LoVo (cell line): ENCODE results near the gene UGT2A2.

Experiments
- DNase-seq: peaks from one replicate; pipeline ENCODE4 v3.0.0-alpha.2; 2016; ENCODE audit warnings: low spot score

Gene UGT2A2

DNA sequence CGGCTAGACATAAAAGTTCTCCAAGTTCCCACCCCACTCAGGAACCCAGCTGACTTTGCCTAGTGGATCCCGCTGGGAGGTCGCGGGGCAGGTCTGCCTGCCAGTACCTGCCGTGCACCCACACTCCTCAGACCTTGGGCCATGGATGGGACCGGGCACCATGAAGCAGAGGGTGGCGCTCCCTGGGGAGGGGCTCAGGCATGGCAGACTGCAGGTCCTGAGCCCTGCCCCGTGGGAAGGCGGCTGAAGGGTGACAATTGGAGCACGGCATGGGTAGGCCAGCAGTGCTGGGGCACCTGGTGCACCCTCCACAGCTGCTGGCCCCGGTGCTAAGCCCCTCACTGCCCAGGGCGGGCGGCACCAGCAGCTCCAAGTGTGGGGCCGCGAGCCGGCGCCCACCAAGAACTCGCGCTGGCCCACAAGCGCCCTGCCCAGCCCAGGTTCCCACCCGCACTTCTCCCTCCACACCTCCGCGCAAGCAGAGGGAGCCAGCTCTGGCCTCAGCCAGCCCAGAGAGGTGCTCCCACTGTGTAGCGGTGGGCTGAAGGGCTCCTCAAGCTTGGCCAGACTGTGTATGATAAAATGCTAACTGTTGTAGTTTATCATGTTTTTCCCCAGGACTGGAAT, 63.1 kb downstream of the UGT2A2 start:
- DNase-seq: no peak

GRCh38 chr4:69568787-69569186, 70.7 kb downstream of the UGT2A2 start:
- no peak for DNase-seq

GRCh38 chr4:69563424-69563823, 76.0 kb downstream of the UGT2A2 start:
- no peak for DNase-seq

GRCh38 chr4:69549651-69550050, 89.8 kb downstream of the UGT2A2 start:
- no peak for DNase-seq

DNA sequence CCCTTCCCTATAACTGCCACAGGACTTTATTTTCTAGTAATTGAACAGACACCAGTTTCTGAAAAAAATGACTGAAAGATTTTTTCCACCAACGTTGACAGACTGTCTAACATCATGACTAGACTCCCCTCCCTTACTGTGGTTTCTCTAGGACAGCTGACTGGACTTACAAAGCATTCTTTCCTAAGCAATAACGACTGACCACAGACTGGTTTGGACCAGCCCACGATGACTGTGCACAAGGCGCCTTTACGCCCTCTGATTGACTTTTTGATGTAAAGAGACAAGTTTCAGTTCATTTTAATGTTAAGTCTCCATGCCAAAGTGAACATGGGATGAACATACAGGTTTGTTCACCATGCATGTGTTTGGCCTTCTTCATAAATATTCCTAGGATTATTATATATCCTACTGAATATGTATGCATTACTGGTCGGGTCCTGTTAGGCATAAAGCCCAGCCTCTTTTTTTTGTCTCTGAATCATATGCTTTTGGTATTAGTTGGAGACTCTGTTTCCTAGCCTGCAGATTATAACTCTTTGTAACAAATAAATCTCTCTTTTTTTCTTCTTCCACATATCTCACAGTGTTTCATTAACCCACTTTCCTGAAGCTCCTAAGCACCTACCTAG, 93.2 kb downstream of the UGT2A2 start:
- no peak for DNase-seq
